Measurements from ENCODE around the gene JMJD7.

DNA sequence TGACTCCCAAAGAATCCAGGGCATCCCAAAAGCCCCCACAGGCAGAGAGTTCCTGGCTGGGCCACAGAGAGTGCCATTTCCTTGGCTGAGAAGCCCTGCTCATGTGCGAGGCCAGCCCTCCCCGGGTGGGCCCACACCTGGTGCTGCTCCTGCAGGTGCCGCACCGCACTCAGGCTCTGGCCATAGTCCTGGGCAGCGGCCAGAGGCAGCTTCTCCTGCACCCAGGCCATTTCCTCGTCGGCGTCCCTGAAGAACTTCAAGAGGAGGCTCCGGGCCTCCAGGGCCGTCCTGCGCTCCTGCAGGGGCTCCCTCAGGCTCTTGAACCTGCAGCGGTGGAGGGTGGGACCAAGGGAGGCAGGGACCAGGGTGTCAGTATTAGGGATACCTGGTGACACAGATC, 28.8 kb downstream of the JMJD7 start:
- TF ChIP-seq CTCF (conservative IDR thresholded peaks at IDR 0.05; ENCODE audit: low read length), result no peak
- no peak for TF ChIP-seq EZH2phosphoT487 (IDR thresholded peaks at IDR 0.05; ENCODE audit: borderline replicate concordance)

Data from Loucy (cell line).